DND-41 (cell line): ENCODE data around the gene OVAAL.
A peak's percentile ranks its signal among the peaks of the same experiment; 100 is the strongest.

Source experiments
- ATAC-seq: fragments of 200-7000 bp; cut with Tn5 transposase; 3 replicates; pipeline ENCODE4 v1.9.1; 2021; ENCODE audit warnings: low read depth; ENCODE audit not compliant: insufficient read depth
- DNase-seq: peaks from one replicate; pipeline ENCODE4 v3.0.0-alpha.2; 2020
- H2AFZ ChIP-seq: 2 replicates; pipeline ENCODE4 v1.6.0; 2012; ENCODE audit warnings: low read depth, low read length
- H3K27ac ChIP-seq: 2 replicates; pipeline ENCODE4 v1.5.1; 2012; ENCODE audit warnings: low read length, inconsistent platforms
- H3K27me3 ChIP-seq: fragments of 200-600 bp; sonication (generic); 2 replicates; pipeline ENCODE4 v1.6.0; 2012; ENCODE audit warnings: low read length, mild to moderate bottlenecking, inconsistent platforms; ENCODE audit not compliant: insufficient read depth, poor library complexity
- H3K36me3 ChIP-seq: 2 replicates; pipeline ENCODE4 v1.5.1; 2012; ENCODE audit warnings: low read length, inconsistent platforms; ENCODE audit not compliant: insufficient read depth
- H3K4me1 ChIP-seq: 2 replicates; pipeline ENCODE4 v1.5.1; 2012; ENCODE audit warnings: mild to moderate bottlenecking, low read length; ENCODE audit not compliant: insufficient read depth
- H3K4me2 ChIP-seq: 2 replicates; pipeline ENCODE4 v1.6.0; 2012; ENCODE audit warnings: mild to moderate bottlenecking, moderate library complexity, low read length, inconsistent platforms; ENCODE audit not compliant: insufficient read depth
- H3K4me3 ChIP-seq, 2 experiments: fragments of 200-600 bp in 1 of 2; shearing (Covaris generic) in 1 of 2; 2 replicates each; pipeline ENCODE4 v1.5.1; 2012 to 2016; ENCODE audit warnings: inconsistent platforms in 2 of 2, low read length in 2 of 2, mild to moderate bottlenecking in 2 of 2, low read depth in 1 of 2, moderate library complexity in 1 of 2
- H3K79me2 ChIP-seq: 2 replicates; pipeline ENCODE4 v1.6.0; 2012; ENCODE audit warnings: low read length, inconsistent platforms; ENCODE audit not compliant: insufficient read depth
- H3K9ac ChIP-seq: 2 replicates; pipeline ENCODE4 v1.6.0; 2012; ENCODE audit warnings: low read depth, mild to moderate bottlenecking, inconsistent platforms, low read length, moderate library complexity
- H3K9me3 ChIP-seq: 2 replicates; pipeline ENCODE4 v1.5.1; 2012; ENCODE audit warnings: low read length, moderate library complexity, mild to moderate bottlenecking, inconsistent platforms; ENCODE audit not compliant: insufficient read depth, severe bottlenecking
- H4K20me1 ChIP-seq: 2 replicates; pipeline ENCODE4 v1.6.0; 2012; ENCODE audit warnings: low read length; ENCODE audit not compliant: insufficient read depth
- EZH2 ChIP-seq: IDR thresholded peaks from 3 replicates; pipeline ENCODE4 v1.6.1; 2012; ENCODE audit warnings: borderline replicate concordance, low read depth, mild to moderate bottlenecking, moderate library complexity, low read length, inconsistent platforms; ENCODE audit not compliant: severe bottlenecking
- TF ChIP-seq, protein P1 (sequence below): IDR thresholded peaks from 2 replicates; pipeline ENCODE4 v1.5.1; 2012; ENCODE audit warnings: borderline replicate concordance, low read length, moderate library complexity, mild to moderate bottlenecking; ENCODE audit not compliant: poor library complexity, severe bottlenecking; ENCODE audit errors: extremely low read depth

OVAAL gene

DNA sequence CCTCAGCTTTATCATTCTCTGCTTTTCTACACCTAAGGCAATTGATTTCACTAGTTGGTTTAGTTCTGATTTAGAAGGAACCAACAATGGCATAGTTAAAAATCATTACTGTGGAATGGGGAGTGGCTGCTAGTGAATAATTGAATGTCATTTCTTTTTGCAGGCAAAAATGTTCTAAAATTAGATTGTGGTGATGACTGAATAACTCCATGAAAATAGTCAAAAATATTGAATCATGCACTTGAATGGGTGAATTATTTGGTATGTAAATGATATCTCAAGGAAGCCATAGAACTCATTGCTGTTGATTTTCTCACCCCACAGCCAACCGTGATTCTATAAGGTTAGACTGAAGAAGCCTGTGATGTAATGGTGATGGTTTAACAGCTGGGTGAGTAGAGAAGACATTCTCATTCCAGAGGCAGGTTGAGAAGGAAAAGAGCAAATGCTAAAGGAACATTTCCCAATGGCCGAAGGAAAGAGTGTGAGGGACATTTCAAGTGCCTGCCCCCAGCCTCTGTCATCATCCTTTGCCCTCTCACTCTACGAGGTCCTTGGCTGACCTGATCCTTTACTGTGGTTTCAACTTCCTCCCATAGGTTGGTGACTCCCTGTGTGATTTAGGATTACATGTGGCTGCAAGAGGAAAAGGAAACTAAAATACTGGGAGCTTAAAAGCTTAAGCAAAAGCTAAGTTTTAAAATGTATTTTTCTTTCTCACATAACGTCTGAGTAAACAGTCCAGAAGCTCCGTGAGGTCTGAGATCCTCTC is 12.5 kb downstream of the OVAAL start:
- ATAC-seq = peak; percentile 57; the same call in 2 of the 3 replicates
- Histone ChIP-seq H3K27ac (no peak overlapping the region), H3K36me3 (no peaks in the 10 kb centered on the region), H3K4me2 (no peak overlapping the region), H3K9ac (no peak overlapping the region), H3K4me3 (no peak overlapping the region), H2AFZ (no peak overlapping the region), H3K27me3 (no peaks in the 10 kb centered on the region), H3K4me1 (peaks cover 3% of the 10 kb centered on the region; the same call in 1 of the 2 replicates), H3K79me2 (no peaks in the 10 kb centered on the region), H3K9me3 (no peaks in the 10 kb centered on the region), H4K20me1 (no peaks in the 10 kb centered on the region)
- no peak for DNase-seq
- TF ChIP-seq EZH2 = no peak
- TF ChIP-seq, protein P1, sequence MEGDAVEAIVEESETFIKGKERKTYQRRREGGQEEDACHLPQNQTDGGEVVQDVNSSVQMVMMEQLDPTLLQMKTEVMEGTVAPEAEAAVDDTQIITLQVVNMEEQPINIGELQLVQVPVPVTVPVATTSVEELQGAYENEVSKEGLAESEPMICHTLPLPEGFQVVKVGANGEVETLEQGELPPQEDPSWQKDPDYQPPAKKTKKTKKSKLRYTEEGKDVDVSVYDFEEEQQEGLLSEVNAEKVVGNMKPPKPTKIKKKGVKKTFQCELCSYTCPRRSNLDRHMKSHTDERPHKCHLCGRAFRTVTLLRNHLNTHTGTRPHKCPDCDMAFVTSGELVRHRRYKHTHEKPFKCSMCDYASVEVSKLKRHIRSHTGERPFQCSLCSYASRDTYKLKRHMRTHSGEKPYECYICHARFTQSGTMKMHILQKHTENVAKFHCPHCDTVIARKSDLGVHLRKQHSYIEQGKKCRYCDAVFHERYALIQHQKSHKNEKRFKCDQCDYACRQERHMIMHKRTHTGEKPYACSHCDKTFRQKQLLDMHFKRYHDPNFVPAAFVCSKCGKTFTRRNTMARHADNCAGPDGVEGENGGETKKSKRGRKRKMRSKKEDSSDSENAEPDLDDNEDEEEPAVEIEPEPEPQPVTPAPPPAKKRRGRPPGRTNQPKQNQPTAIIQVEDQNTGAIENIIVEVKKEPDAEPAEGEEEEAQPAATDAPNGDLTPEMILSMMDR = no peak

DNA sequence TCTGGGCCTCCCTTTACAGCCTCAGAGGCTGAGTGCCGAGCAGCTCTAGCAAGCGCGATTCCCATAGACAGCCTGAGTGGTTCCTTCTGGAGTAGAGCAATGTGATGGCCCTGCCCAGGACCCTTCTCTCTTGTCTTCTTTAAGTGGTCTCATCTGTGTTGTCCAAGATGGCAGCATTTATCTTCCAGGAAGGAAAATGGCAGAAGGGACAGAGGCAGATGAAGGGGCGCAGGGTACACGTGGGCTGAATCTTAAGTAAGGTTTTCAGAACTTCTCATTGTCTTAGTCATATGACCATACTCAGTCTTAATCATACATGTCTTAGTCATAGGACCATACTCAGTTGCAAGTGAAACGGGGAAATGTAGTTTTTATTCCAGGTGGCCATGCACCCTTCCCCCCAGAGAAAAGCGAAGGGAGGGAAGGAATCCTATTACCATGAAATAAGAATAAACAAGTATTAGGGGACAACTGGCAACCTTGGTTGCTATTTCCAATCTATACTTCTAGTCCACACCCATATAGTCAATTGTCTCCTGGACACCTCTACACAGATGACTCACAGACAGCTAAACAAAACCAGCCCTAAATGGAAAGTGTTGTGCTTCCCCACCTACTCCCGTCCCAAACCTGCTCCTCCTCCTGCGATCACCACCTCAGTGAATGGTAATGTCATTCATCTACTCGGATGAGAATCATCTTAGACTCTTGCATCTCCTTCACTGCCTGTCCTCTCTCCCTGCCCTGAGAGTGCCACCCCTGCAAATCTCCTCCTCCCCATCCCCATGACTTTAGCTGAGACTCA is 13.3 kb downstream of the OVAAL start:
- Histone ChIP-seq H3K4me2 (no peak overlapping the region), H3K79me2 (no peaks in the 10 kb centered on the region), H3K9me3 (no peaks in the 10 kb centered on the region), H3K27ac (no peak overlapping the region), H4K20me1 (no peaks in the 10 kb centered on the region), H2AFZ (no peak overlapping the region), H3K4me3 (no peak overlapping the region), H3K4me1 (peaks cover 3% of the 10 kb centered on the region; the same call in 1 of the 2 replicates), H3K27me3 (no peaks in the 10 kb centered on the region), H3K9ac (no peak overlapping the region), H3K36me3 (no peaks in the 10 kb centered on the region)
- no peak for DNase-seq
- ATAC-seq = 0 out of 3 replicates have a peak, but pooled peaks have one; percentile 5
- TF ChIP-seq, protein P1 = no peak
- no peak for TF ChIP-seq EZH2

DNA sequence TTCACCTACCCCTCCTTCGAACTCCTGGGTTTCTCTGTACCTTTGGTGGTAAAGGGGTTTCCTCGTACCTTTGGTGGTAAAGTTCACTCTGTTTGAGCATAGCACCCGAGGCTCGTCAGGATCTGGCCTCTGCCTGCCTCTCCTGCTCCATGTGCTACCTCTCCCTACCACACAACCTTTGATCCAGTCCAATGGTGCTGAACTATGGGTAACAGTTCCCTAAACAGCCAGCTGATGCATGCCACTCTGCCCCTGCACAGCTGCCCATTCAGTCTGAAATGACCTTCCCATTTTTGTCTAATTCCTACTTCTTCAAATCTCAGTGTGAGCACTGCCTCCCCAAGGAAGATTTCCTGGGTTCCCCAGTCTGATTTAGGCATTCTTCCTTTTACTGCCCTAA is 14.0 kb downstream of the OVAAL start:
- no peak overlapping the region for H2AFZ ChIP-seq
- no peaks in the 10 kb centered on the region for H3K9me3 ChIP-seq
- H3K79me2 ChIP-seq = no peaks in the 10 kb centered on the region
- no peak overlapping the region for H3K9ac ChIP-seq
- TF ChIP-seq, protein P1 = no peak
- TF ChIP-seq EZH2 = no peak
- no peak overlapping the region for H3K27ac ChIP-seq
- H3K27me3 ChIP-seq = no peaks in the 10 kb centered on the region
- ATAC-seq (no peak), DNase-seq (no peak)
- H3K36me3 ChIP-seq = no peaks in the 10 kb centered on the region
- H3K4me3 ChIP-seq = no peak overlapping the region
- H3K4me2 ChIP-seq = no peak overlapping the region
- no peaks in the 10 kb centered on the region for H4K20me1 ChIP-seq
- H3K4me1 ChIP-seq = peaks cover 3% of the 10 kb centered on the region; the same call in 1 of the 2 replicates
